ENCODE measurements around the gene RAD51.
"Not testable (repeated sequence)": the region's sequence is repeated elsewhere in the genome, so short reads cannot be mapped to it uniquely, and the experiment has no call there.

The RAD51 gene

DNA sequence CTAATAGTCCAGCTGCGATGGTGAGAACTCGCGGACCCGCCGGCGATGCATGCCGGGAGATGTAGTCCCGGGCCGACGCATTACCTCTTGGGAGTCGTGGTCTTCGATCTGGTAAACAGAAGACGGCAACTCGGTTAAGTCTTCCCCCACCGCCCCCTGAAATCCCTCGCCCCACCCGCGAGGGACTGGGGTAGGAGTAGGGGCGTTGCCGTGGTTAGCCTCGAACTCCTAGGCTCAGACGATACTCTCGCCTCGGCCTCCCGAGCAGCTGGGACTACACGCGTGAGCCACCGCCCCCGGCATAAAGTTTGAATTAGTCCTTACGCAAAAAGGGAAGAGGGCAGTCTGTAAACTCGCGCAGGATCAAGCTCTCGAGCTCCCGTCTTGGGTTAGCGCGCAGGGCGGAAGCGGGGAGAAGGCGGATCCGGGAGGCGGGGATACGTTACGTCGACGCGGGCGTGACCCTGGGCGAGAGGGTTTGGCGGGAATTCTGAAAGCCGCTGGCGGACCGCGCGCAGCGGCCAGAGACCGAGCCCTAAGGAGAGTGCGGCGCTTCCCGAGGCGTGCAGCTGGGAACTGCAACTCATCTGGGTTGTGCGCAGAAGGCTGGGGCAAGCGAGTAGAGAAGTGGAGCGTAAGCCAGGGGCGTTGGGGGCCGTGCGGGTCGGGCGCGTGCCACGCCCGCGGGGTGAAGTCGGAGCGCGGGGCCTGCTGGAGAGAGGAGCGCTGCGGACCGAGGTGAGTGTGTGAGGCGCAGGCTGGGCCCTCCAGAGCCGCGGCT is at the start of gene RAD51:
Gene RAD51 (plus strand): TSS at position 487 of the 781 bp plus-strand sequence. CDS start 3,585 bp downstream, outside the sequence.
- H3K4me3 Mint-ChIP-seq: peak within 1 kb of the TSS; percentile 98
- H3K27me3 Mint-ChIP-seq: no peaks in the 10 kb centered on the region
- H3K9me3 Mint-ChIP-seq: no peaks in the 10 kb centered on the region
- H3K36me3 Mint-ChIP-seq: no peaks in the 10 kb centered on the region
- peaks cover 15% of the 10 kb centered on the region for H3K4me1 Mint-ChIP-seq
- peak within 1 kb of the TSS; percentile 96 for H3K27ac Mint-ChIP-seq

GRCh38 chr15:40647523-40647922 is 47.5 kb upstream of the RAD51 start:
- Mint-ChIP-seq H3K4me1 (no peaks in the 10 kb centered on the region), H3K27me3 (no peaks in the 10 kb centered on the region), H3K36me3 (no peaks in the 10 kb centered on the region), H3K4me3 (no peak overlapping the region), H3K27ac (no peak overlapping the region), H3K9me3 (no peaks in the 10 kb centered on the region)

DNA sequence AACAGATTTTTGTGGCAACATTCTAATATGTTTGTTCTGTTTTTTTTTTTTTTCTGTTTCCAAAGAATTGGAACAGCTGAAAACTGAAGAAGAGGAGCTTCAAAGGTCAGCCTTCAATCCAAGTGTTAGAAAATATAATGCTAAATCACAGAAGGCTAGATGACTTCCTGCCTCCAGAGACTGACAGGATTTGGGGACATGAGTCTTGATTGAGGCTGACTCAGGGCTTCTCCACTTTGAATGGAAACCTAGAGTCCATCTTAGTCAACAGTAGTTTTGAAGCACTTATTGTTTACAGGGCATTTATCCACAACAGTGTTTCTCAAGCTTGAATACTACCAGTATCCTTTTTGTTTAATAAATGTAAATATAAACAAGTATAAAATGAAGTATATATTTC is 44.5 kb upstream of the RAD51 start:
- Mint-ChIP-seq H3K4me1 (no peaks in the 10 kb centered on the region), H3K27ac (no peak overlapping the region), H3K36me3 (no peaks in the 10 kb centered on the region), H3K9me3 (no peaks in the 10 kb centered on the region), H3K4me3 (no peak overlapping the region), H3K27me3 (no peaks in the 10 kb centered on the region)

DNA sequence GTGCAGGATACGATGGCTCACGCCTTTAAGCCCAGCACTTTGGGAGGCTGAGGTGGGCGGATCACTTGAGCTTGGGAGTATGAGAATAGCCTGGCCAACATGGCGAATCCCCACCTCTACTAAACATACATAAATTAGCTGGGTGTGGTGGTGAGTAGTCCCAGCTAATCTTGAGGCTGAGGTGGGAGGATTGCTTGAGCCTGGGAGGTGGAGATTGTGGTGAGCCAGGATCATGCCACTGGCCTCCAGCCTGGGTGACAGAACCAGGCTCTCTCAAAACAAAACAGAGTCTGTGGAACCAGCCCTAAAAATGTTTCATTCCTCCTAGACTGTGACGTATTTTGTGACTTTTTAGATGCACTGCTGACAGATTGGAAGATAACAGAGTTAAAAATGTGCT is 34.3 kb upstream of the RAD51 start:
- Mint-ChIP-seq H3K36me3 (no peaks in the 10 kb centered on the region), H3K27me3 (no peaks in the 10 kb centered on the region), H3K9me3 (no peaks in the 10 kb centered on the region), H3K4me3 (no peak overlapping the region), H3K27ac (no peak overlapping the region), H3K4me1 (no peaks in the 10 kb centered on the region)

- Mint-ChIP-seq H3K36me3 (no peaks in the 10 kb centered on the region), H3K4me3 (no peak overlapping the region), H3K27ac (no peak overlapping the region), H3K27me3 (no peaks in the 10 kb centered on the region), H3K4me1 (no peaks in the 10 kb centered on the region), H3K9me3 (no peaks in the 10 kb centered on the region)
These were observed 30.1 kb upstream of the RAD51 start for GRCh38 chr15:40664909-40665308.

- not testable (repeated sequence) for H3K4me1 Mint-ChIP-seq, H3K27ac Mint-ChIP-seq, H3K27me3 Mint-ChIP-seq, H3K4me3 Mint-ChIP-seq, H3K36me3 Mint-ChIP-seq, H3K9me3 Mint-ChIP-seq
These were observed 18.7 kb upstream of the RAD51 start for GRCh38 chr15:40676290-40676689.

- H3K27ac Mint-ChIP-seq, H3K4me1 Mint-ChIP-seq, H3K9me3 Mint-ChIP-seq, H3K36me3 Mint-ChIP-seq, H3K4me3 Mint-ChIP-seq, H3K27me3 Mint-ChIP-seq: not testable (repeated sequence)
These were observed 18.1 kb upstream of the RAD51 start for GRCh38 chr15:40676906-40677305.

DNA sequence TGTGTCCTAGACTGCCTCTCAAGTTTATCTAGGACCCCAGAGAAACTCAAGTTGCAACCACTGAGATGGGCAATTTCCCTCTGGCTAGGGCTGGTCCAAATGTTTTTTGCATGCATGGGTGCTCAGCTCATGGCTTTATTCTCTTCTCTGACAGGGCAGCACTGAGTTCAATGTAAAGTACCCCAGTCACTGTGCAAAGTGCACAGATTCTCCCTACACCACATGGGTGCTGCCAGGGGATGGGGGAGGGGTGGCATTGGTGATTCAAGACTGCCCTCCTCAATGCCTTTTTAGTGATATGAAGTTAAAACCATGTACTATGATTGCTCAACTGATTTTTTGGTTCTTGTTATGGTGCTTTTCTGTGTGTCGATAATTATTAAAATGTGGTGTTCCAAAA is 14.8 kb upstream of the RAD51 start:
- Mint-ChIP-seq H3K36me3 (no peaks in the 10 kb centered on the region), H3K9me3 (no peaks in the 10 kb centered on the region), H3K4me1 (peaks cover 5% of the 10 kb centered on the region), H3K4me3 (no peak overlapping the region), H3K27me3 (no peaks in the 10 kb centered on the region), H3K27ac (no peak overlapping the region)

DNA sequence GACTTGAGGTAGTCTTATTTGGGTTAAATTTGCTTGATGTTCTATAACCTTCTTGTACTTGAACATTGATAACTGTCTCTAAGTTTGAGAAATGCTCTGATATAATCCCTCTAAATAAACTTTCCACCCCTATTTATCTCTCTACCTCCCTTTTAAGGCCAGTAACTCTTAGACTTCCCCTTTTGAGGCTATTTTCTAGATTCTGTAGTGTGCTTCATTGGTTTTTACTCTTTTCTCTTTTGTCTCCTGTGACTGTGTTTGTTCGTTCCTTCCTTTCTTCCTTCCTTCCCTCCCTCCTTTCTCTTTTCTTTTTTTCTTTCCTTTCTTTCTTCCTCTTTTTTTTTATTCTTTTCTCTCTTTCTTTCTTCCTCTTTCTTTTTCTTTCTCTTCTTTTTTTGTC is 14.0 kb upstream of the RAD51 start:
- not testable (repeated sequence) for H3K9me3 Mint-ChIP-seq

GRCh38 chr15:40684381-40684780 is 10.6 kb upstream of the RAD51 start:
- Mint-ChIP-seq H3K4me3 (no peak overlapping the region), H3K9me3 (no peaks in the 10 kb centered on the region), H3K27me3 (no peaks in the 10 kb centered on the region), H3K27ac (no peak overlapping the region), H3K36me3 (no peaks in the 10 kb centered on the region), H3K4me1 (no peaks in the 10 kb centered on the region)

More for the DNA sequence above, 14.0 kb upstream of the RAD51 start:
- H3K36me3 Mint-ChIP-seq, H3K27ac Mint-ChIP-seq, H3K4me1 Mint-ChIP-seq, H3K4me3 Mint-ChIP-seq, H3K27me3 Mint-ChIP-seq: not testable (repeated sequence)

DNA sequence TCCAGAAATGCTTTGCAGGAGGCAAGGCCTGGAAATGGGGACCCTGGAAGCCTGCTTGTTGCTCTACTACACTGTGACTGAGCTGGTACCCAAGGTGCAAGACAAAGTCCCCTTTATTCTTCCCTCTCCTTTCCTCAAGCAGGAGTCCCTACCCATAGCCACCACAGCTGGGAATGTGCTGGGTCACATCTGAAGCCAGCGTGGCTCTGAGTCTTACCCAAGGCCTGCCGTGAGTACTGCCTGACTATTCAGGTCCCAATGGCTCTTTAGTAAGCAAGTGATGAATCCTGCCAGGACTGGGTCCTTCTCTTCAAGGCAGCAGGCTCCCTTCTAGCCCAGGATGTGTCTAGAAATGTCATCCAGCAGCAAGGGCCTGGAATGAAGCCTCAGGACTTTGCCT is 9.6 kb upstream of the RAD51 start:
- no peaks in the 10 kb centered on the region for H3K9me3 Mint-ChIP-seq
- no peak overlapping the region for H3K4me3 Mint-ChIP-seq
- H3K27me3 Mint-ChIP-seq: no peaks in the 10 kb centered on the region
- peaks cover 5% of the 10 kb centered on the region for H3K4me1 Mint-ChIP-seq
- no peaks in the 10 kb centered on the region for H3K36me3 Mint-ChIP-seq
- H3K27ac Mint-ChIP-seq: peak overlapping the region; percentile 41

- Mint-ChIP-seq H3K4me3 (no peak overlapping the region), H3K27ac (peak overlapping the region; percentile 4), H3K36me3 (no peaks in the 10 kb centered on the region), H3K9me3 (no peaks in the 10 kb centered on the region), H3K4me1 (peaks cover 11% of the 10 kb centered on the region), H3K27me3 (no peaks in the 10 kb centered on the region)
These were observed 5.8 kb upstream of the RAD51 start for GRCh38 chr15:40688932-40689799.

GRCh38 chr15:40691737-40692136 is 3.2 kb upstream of the RAD51 start:
- H3K27me3 Mint-ChIP-seq: no peaks in the 10 kb centered on the region
- peaks cover 19% of the 10 kb centered on the region for H3K4me1 Mint-ChIP-seq
- no peaks in the 10 kb centered on the region for H3K36me3 Mint-ChIP-seq
- H3K9me3 Mint-ChIP-seq: no peaks in the 10 kb centered on the region
- no peak overlapping the region for H3K27ac Mint-ChIP-seq
- H3K4me3 Mint-ChIP-seq: no peak overlapping the region

GRCh38 chr15:40693904-40694687 is 878 bp upstream of the RAD51 start:
- Mint-ChIP-seq H3K4me1 (peaks cover 19% of the 10 kb centered on the region), H3K36me3 (no peaks in the 10 kb centered on the region), H3K9me3 (no peaks in the 10 kb centered on the region), H3K27me3 (no peaks in the 10 kb centered on the region), H3K4me3 (peak overlapping the region; percentile 98), H3K27ac (peak overlapping the region; percentile 96)

- H3K4me3 Mint-ChIP-seq: peak overlapping the region; percentile 98
- H3K4me1 Mint-ChIP-seq: peaks cover 14% of the 10 kb centered on the region
- no peaks in the 10 kb centered on the region for H3K36me3 Mint-ChIP-seq
- no peaks in the 10 kb centered on the region for H3K9me3 Mint-ChIP-seq
- no peaks in the 10 kb centered on the region for H3K27me3 Mint-ChIP-seq
- peak overlapping the region; percentile 68 for H3K27ac Mint-ChIP-seq
These were observed 506 bp downstream of the RAD51 start for GRCh38 chr15:40695469-40695890.

Data from activated naive CD4-positive, alpha-beta T cell treated with anti-CD3 and anti-CD28 coated beads, Interleukin-2, amount 50 U/mL, for 24 hours (primary cell).